Measurements from ENCODE around the gene TBK1.

DNA sequence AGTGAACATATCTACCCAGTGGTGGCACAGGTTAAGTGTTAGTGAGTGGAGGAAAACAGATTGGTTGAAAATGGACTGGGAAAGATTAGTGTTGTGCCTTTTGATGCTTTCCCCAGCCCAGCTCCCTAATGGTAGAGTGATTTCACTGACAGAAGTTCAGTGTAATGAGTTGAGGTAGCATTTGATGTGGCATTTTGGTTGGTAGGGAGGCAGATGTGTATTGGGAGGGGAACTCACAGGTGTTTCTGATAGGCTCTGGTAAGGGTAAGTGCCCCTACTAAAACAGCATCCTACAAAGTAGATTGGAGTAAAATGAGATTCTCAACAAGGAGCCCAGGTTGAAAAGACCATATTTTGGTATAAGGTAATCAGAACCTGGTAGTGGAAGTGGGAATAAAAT, 4.2 kb downstream of the TBK1 start:
- TF ChIP-seq, protein P1, sequence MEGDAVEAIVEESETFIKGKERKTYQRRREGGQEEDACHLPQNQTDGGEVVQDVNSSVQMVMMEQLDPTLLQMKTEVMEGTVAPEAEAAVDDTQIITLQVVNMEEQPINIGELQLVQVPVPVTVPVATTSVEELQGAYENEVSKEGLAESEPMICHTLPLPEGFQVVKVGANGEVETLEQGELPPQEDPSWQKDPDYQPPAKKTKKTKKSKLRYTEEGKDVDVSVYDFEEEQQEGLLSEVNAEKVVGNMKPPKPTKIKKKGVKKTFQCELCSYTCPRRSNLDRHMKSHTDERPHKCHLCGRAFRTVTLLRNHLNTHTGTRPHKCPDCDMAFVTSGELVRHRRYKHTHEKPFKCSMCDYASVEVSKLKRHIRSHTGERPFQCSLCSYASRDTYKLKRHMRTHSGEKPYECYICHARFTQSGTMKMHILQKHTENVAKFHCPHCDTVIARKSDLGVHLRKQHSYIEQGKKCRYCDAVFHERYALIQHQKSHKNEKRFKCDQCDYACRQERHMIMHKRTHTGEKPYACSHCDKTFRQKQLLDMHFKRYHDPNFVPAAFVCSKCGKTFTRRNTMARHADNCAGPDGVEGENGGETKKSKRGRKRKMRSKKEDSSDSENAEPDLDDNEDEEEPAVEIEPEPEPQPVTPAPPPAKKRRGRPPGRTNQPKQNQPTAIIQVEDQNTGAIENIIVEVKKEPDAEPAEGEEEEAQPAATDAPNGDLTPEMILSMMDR (IDR thresholded peaks at IDR 0.05): no peak
- TF ChIP-seq POLR2AphosphoS5 (IDR thresholded peaks at IDR 0.05) (no peak), EP300 (IDR thresholded peaks at IDR 0.05) (no peak)
